ENCODE results near the gene ARHGAP9.
"Not testable (repeated sequence)": the region's sequence is repeated elsewhere in the genome, so short reads cannot be mapped to it uniquely, and the experiment has no call there.

ARHGAP9 gene

DNA sequence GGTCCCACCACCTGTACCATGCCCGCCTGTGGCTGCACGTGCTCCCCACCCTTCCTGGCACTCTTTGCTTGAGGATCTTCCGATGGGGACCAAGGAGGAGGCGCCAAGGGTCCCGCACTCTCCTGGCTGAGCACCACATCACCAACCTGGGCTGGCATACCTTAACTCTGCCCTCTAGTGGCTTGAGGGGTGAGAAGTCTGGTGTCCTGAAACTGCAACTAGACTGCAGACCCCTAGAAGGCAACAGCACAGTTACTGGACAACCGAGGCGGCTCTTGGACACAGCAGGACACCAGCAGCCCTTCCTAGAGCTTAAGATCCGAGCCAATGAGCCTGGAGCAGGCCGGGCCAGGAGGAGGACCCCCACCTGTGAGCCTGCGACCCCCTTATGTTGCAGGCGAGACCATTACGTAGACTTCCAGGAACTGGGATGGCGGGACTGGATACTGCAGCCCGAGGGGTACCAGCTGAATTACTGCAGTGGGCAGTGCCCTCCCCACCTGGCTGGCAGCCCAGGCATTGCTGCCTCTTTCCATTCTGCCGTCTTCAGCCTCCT, 23.4 kb downstream of the ARHGAP9 start:
- FAIRE-seq, result no peak

DNA sequence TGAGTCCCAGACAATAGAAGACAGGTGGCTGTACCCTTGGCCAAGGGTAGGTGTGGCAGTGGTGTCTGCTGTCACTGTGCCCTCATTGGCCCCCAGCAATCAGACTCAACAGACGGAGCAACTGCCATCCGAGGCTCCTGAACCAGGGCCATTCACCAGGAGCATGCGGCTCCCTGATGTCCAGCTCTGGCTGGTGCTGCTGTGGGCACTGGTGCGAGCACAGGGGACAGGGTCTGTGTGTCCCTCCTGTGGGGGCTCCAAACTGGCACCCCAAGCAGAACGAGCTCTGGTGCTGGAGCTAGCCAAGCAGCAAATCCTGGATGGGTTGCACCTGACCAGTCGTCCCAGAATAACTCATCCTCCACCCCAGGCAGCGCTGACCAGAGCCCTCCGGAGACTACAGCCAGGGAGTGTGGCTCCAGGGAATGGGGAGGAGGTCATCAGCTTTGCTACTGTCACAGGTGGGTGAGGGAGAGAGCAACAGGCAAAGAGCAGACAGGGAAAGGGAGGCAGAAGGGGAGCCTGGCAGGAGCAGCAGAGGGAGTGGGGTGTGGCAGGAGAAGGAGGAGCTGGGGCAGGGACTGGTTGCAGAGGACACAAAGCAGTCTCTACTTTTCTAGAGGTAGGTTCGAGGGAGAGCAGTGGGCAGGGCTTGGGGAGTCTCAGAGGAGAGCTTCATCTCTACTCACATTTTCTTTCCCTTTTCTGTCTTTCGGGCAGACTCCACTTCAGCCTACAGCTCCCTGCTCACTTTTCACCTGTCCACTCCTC, 24.1 kb downstream of the ARHGAP9 start:
- FAIRE-seq, result no peak

DNA sequence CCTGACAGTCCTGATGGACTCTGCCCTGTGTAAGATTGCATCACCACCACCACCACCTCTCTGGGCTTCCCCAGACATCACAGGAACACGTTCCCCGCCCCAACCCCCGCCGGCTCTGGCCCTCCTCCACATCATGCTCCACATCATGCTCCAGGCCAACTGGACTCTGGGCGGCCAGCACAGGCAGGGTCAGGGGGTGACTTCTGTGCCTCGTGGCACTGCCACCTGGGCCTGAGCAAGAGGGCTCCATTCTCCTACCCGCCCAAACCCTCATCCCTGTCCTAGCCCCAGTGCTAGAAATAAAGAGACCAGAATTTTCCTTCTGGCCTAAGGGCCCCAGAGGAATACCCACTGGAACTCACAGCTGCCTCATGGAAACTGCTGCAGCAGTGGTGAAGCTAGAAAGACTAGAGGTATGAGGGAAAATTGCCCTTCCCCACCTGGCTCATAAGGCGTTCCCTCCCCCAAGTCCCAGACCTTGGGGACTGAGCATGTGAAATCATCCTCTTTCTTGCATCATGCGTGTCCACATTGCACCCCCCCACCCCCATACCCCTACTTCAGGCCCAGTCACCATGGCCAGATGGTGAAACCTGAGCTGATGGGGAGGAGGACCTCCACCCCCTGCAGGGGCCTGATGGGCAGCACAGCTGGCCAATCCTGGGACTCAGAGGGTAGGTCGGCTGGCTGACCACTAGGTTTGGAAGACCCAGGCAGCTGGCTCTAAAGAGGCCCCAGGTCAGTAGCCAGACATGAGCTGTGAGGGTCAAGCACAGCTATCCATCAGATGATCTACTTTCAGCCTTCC, 24.9 kb downstream of the ARHGAP9 start, which contains the start of gene INHBE:
Gene INHBE, plus strand, starts transcription at position 742 of the 808 bp plus-strand sequence. CDS start 230 bp downstream, outside the sequence.
- FAIRE-seq, result no peak

DNA sequence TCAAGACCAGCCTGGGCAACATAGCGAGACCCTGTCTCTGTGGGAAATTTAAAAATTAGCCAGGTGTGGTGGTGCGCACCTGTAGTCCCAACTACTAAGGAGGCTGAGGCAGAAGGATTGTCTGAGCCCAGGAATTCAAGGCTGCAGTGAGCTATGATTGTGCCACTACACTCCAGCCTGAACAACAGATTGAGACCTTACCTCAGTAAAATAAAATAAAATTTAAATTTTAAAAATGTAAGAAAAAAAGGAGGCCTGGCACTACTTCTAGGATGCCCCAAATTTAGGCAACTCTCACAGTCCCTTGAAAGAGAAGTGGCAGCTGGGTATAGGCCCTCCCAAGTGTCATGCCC, 25.5 kb downstream of the ARHGAP9 start:
- FAIRE-seq, result no peak

DNA sequence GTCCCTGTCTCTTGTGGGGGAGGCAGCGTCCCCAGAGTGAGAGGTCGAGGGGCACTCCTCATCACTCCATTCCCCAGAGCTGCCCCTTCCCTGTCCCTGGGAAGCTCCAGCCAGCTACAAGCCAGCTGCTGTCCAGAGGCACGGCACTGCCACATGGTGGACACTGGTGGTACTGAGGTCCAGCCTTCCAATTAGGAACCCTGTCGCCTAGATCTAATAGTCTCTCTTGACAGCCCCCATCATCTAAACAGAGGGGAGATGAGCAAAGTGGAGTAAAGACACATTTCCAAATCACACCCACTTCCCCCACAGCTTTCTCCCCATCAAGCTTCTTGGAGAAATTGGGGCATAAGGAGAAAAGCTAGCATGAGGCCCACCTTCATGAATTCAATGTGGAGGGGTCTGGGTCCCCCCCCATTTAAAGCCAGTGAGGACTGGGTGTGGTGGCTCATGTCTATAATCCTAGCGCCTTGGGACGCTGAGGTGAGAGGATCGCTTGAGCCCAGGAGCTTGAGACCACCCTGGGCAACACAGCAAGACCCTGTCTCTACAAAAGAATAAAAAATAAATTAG, 26.6 kb downstream of the ARHGAP9 start:
- FAIRE-seq, result no peak

DNA sequence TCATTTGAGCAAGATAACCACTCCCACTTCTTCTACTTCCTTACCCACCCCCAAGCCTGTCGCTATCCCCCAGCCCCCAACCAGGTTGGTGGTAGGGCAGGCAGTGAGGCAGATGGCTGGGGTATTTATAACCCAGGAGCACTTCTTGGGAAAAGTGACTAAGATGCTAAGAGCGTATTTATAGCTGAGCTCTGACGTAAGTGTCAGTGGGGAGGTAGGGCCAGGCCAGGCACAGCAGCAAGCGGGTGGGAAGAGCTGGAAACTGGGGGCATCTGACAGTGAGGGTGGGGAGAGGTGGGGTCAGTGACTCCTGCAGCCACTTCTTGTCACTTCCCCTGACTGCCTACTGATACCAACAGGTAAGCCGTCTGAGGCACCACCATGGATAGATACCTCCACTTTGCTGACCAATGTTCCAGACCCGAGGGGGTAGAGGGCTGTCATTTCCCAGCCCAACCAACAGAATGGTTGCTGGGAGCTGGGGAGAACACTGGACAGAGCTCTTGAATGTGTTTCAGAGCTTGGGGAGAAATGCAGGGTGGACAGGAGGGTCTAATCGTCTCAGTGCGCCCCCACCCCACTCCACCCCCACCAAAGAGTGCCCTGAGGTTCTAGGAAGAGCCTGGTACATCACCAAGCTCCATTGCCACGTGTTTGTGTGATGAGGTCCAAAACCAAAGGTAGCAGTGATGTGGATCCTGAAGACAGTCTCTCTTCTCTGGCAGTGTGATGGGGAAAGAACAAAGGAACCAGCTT, 27.3 kb downstream of the ARHGAP9 start:
- no peak for FAIRE-seq

DNA sequence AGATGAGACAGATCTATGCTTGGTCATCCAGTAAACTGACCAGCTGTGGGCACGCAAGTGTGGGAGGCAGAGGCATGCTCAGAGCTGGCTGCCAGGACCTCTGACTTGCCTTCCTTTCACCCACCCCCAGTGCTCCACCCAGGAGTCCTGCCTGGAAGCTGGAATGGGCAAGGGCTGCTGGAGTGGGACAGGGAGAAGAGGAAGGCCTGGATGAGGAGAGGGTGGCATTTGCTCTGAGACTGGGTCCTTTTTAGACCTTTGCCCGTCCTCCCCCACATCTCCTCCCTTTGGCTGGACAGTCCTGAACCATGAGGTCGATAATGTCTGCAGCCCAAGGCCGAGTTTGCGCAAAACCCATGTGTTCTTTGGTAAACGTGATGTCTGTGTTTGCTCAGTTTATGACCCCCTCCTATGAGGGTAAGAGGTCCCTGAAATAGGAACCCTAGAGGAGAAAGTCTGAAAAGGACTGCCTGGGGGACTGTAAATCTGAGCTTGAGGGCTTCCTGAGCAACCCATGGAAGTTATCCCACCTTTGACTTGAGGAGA, 28.4 kb downstream of the ARHGAP9 start:
- FAIRE-seq, result no peak

DNA sequence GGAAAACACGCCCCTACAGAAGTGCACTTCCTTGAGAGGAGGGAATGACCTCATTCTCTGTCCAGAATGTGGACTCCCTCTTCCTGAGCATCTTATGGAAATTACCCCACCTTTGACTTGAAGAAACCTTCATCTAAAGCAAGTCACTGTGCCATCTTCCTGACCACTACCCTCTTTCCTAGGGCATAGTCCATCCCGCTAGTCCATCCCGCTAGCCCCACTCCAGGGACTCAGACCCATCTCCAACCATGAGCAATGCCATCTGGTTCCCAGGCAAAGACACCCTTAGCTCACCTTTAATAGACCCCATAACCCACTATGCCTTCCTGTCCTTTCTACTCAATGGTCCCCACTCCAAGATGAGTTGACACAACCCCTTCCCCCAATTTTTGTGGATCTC, 29.6 kb downstream of the ARHGAP9 start:
- FAIRE-seq, result no peak

DNA sequence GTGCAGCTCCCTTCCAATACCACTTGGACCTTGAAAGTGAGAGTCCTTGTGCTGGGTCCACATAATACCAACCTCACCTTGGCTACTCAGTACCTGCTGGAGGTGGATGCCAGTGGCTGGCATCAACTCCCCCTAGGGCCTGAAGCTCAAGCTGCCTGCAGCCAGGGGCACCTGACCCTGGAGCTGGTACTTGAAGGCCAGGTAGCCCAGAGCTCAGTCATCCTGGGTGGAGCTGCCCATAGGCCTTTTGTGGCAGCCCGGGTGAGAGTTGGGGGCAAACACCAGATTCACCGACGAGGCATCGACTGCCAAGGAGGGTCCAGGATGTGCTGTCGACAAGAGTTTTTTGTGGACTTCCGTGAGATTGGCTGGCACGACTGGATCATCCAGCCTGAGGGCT, 30.3 kb downstream of the ARHGAP9 start:
- no peak for FAIRE-seq

DNA sequence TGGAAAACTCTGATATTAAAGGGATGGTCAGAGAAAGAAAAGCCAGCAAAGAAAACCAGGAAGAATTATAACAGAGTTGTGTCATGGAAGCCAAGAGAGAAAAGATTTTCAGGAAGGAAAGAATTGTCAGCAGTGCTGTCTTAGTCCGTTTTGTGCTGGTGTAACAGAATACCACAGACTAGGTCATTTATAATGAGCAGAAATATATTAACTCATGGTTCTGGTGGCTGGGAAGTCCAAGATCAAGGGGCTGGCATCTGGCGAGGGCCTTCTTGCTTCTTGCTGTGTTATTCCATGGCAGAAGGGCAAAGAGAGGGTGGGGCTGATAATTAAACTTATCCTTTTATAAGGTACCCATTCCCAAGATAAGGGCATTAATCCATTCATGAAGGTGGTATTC, 31.0 kb downstream of the ARHGAP9 start:
- no peak for FAIRE-seq

DNA sequence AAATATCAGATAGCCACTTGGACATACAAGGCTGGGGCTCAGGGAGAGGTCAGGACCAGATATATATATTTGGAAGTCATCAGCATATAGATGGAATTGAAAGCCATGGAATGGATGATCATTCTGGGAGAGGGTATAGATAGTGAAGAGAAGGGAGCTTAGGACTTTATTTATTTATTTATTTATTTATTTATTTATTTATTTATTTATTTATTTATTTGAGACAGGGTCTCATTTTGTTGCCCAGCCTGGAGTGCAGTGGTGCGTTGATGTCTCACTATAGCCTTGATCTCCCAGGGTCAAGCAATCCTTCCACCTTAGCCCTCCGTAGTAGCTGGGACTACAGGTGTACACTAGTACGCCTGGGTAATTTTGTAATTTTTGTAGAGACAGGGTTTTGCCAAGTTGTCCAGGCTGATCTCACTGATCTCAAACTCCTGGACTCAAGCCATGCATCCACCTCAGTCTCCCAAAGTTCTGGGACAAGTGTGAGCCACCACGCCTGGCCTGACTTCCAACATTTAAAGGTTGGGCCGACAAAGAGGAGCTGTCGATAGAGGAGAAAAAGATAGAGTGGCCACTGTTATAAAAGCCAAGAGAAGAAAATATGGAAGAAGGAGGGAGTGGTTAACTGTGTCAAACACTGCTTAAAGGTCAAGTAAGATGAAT, 33.2 kb downstream of the ARHGAP9 start:
- FAIRE-seq, result no peak

DNA sequence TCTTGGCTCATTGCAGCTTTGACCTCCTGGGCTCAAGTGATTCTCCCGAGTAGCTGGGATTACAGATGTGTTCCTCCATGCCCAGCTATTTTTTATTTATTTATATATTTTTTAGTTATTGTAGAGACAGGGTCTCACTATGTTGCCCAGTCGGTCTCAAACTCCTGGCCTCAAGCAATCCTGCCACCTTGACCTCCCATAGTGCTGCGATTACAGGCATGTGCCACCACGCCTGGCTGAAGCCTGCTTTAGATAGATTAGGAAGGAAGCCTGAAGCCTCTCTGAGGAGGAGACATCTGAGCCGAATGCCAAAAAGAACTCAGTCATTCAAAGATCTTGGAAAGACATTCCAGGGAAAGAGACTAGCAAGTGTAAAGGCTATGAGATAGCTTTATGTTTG, 34.9 kb downstream of the ARHGAP9 start:
- no peak for FAIRE-seq

DNA sequence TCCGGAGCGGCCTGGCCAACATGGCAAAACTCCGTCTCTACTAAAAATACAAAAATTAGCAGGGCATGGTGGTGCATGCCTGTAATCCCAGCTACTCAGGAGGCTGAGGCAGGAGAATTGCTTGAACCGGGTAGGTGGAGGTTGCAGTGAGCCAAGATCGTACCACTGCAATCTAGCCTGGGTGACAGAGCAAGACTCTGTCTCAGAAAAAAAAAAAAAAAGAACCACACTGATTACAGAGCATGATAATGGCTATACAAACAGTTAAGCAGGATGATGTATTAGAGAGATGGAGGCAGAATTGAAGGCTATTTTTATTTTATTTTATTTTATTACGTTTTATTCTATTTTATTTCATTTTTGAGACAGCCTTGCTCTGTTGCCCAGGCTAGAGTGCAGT, 35.3 kb downstream of the ARHGAP9 start:
- FAIRE-seq, result not testable (repeated sequence)

DNA sequence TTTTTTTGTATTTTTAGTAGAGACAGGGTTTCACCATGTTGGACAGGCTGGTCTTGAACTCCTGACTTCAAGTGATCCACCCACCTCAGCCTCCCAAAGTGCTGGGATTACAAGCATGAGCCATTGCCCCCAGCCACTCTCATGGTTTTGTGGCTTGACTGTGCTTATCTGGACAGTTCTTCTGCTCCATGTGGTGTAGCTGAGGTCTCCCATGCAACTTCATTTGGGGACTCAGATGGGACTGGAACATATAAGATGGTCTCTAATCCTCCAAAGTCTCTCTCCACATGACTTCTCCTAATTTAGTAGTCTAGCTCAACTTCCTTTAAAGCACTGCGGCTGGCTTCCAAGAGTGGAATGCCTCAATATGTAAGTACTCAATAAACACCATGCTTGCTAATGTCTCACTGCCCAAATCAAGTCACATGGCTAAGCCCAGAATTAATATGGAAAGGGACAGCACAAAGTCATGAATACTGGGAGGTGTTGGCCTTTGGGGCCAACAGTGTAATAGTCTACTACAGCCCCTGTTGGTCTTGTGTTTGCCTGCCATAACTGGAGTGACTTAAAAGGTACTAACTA, 37.7 kb downstream of the ARHGAP9 start:
- FAIRE-seq, result no peak

DNA sequence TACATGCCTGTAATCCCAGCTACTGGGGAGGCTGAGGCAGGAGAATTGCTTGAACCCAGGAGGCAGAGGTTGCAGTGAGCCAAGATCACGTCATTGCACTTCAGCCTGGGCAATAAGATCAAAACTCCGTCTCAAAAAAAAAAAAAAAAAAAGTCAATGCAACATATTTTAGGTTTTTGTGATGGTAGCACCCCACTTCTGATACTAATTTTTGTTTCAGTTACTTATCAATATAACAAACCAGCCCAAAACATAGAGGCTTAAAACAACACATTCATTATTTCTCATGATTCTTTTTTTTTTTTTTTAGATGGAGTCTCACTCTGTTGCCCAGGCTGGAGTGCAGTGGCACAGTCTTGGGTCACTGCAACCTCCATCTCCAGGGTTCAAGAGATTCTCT, 38.3 kb downstream of the ARHGAP9 start:
- not testable (repeated sequence) for FAIRE-seq

DNA sequence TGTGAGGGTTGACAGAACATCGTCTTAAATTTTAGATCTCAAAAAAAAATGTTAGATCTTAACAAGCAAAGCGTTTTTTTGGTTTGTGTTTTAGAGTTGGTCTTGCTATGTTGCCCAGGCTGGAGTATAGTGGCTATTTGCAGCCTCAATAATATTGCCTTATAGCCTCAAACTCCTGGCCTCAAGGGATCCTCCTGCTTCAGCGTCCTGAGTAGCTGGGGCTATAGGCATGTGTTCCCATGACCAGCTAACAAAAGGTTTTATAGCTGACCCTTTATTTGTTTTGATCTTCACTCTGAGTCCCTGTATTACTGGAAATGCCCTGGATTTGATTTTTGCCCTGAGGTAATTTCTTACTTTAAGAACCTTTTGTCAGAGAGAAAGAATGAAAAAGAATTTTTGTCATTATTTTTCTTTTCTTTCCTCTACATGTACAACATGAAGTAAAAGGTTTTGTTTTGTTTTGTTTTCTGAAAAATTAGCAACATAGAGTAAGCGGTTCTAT, 39.9 kb downstream of the ARHGAP9 start:
- no peak for FAIRE-seq

DNA sequence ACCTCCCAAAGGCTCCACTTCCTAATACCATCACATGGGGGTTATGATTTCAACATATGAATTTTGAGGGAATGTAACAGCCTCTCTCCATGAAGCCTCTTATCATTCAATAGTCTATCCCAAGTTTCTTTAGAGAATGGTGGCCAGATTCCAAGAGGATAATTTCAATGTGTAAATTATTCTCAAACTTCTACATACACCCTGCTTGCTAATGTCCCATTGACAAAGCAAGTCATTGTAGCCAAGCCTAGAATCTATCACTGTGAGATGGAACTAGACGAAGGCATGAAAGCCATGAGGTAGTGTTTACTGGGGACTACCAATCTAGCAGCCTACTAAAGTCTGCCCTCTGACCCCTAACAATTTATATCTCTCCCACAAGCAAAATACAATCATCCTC, 41.3 kb downstream of the ARHGAP9 start:
- FAIRE-seq, result no peak

DNA sequence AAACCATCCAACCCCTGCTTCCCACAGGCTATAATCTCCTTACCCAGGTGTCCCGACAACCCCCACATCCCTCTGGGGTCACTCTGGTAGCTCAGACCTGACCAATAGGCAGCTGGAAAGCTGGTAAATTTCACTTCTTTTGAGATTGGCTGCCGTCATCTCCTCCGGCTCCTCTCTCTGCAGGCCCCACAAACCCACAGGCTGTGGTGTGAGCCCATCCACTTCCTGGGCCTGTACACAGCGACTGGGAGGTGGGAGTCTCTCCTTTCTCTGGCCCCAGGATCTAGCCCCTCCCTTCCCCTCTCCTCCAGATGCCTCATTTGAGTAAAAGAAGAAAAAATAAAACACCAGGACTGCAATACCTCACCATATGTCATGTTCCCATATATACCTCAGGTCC, 44.4 kb downstream of the ARHGAP9 start:
- no peak for FAIRE-seq

DNA sequence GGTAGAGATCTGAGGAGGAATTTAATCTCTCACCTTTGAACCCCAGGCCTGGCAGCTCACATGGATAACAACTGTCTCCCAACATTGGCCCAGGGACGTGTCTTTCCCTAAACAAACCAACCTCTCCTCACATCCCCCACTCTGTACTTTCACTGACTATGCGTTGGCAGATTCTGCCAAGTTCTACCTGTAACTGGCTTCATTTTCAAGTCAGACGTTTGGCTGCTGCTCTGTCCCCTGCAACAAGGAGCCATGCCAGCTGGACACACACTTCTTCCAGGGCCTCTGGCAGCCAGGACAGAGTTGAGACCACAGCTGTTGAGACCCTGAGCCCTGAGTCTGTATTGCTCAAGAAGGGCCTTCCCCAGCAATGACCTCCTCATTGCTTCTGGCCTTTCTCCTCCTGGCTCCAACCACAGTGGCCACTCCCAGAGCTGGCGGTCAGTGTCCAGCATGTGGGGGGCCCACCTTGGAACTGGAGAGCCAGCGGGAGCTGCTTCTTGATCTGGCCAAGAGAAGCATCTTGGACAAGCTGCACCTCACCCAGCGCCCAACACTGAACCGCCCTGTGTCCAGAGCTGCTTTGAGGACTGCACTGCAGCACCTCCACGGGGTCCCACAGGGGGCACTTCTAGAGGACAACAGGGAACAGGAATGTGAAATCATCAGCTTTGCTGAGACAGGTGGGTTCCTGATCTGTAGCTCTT, 45.0 kb downstream of the ARHGAP9 start, which contains the start of gene INHBC:
Gene INHBC, plus strand, starts transcription at position 268 of the 707 bp plus-strand sequence. Its CDS starts 103 bp downstream, at position 371.
- no peak for FAIRE-seq

DNA sequence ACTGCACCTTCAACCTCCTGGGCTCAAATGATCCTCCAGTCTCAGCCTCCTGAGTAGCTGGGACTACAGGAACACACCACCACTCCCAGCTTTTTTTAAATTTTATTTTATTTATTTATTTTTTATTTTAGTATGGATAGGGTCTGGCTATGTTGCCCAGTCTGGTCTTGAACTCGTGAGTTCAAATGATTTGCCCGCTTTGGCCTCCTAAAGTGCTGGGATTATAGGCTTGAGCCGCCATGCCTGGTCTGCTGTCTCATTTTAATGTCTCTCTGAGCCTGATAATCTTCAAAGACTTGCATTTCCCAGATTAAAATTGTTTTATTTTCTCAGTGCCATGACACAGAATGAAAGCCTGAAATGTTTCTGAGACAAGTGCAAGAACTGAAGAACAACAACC, 46.3 kb downstream of the ARHGAP9 start:
- no peak for FAIRE-seq

Measured in A204.1 (cell line).